ENCODE data around the gene DAGLA. TPM values are rescaled to one million over a fixed set of nuclear protein-coding genes. Genes with fewer than 3 reads are reported as not detected.

Gene DAGLA
- total and polyA plus RNA-seq, 7 donors: 0.57 to 5.1 (median 2.1) TPM

DNA sequence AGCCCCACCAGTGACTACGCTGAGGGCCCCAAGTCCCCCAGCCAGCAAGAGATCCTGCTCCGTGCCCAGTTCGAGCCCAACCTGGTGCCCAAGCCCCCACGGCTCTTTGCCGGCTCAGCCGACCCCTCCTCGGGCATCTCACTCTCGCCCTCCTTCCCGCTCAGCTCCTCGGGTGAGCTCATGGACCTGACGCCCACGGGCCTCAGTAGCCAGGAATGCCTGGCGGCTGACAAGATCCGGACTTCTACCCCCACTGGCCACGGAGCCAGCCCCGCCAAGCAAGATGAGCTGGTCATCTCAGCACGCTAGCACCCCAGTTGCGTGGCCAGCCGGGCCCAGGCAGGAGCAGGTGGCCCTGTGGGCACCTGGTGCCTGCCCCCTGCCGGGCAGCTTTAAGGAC, 64.0 kb downstream of the DAGLA start:
- intact Hi-C loops (cut with DNase I): no loop called here
- 88 to 91% (median 90%) methylated on average over 20 of the region's 20 CpGs for WGBS, 3 donors

GRCh38 chr11:61744609-61745156, 64.5 kb downstream of the DAGLA start:
- TF ChIP-seq, protein P1, sequence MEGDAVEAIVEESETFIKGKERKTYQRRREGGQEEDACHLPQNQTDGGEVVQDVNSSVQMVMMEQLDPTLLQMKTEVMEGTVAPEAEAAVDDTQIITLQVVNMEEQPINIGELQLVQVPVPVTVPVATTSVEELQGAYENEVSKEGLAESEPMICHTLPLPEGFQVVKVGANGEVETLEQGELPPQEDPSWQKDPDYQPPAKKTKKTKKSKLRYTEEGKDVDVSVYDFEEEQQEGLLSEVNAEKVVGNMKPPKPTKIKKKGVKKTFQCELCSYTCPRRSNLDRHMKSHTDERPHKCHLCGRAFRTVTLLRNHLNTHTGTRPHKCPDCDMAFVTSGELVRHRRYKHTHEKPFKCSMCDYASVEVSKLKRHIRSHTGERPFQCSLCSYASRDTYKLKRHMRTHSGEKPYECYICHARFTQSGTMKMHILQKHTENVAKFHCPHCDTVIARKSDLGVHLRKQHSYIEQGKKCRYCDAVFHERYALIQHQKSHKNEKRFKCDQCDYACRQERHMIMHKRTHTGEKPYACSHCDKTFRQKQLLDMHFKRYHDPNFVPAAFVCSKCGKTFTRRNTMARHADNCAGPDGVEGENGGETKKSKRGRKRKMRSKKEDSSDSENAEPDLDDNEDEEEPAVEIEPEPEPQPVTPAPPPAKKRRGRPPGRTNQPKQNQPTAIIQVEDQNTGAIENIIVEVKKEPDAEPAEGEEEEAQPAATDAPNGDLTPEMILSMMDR (IDR thresholded peaks at IDR 0.05): no peak
- 81 to 92% (median 89%) methylated on average over 9 to 10 of the region's 10 CpGs for WGBS, 3 donors
- H3K4me1 ChIP-seq: peaks cover 6% of the 10 kb centered on the region
- no peak for ATAC-seq
- H3K36me3 ChIP-seq (ENCODE audit: insufficient read depth in 1 of 2, low read depth in 1 of 2): peaks cover 0 to 27% of the 10 kb centered on the region in 2 donors
- H3K27me3 ChIP-seq (ENCODE audit: insufficient read depth in 3 of 3, low read length in 2 of 3): no peaks in the 10 kb centered on the region
- DNase-seq: no peak
- no peak overlapping the region for H3K4me3 ChIP-seq
- no peak overlapping the region for H3K27ac ChIP-seq
- no peaks in the 10 kb centered on the region for H3K9me3 ChIP-seq
- intact Hi-C loops (cut with DNase I): no loop called here

More for the DNA sequence above, 64.0 kb downstream of the DAGLA start:
- no peak for DNase-seq
- no peak for ATAC-seq
- Histone ChIP-seq H3K27me3 (ENCODE audit: insufficient read depth in 3 of 3, low read length in 2 of 3) (no peaks in the 10 kb centered on the region), H3K36me3 (ENCODE audit: insufficient read depth in 1 of 2, low read depth in 1 of 2) (peaks cover 0 to 29% of the 10 kb centered on the region in 2 donors), H3K4me3 (no peak overlapping the region), H3K9me3 (no peaks in the 10 kb centered on the region), H3K4me1 (peaks cover 6% of the 10 kb centered on the region), H3K27ac (no peak overlapping the region)
- TF ChIP-seq, protein P1 (IDR thresholded peaks at IDR 0.05): no peak

DNA sequence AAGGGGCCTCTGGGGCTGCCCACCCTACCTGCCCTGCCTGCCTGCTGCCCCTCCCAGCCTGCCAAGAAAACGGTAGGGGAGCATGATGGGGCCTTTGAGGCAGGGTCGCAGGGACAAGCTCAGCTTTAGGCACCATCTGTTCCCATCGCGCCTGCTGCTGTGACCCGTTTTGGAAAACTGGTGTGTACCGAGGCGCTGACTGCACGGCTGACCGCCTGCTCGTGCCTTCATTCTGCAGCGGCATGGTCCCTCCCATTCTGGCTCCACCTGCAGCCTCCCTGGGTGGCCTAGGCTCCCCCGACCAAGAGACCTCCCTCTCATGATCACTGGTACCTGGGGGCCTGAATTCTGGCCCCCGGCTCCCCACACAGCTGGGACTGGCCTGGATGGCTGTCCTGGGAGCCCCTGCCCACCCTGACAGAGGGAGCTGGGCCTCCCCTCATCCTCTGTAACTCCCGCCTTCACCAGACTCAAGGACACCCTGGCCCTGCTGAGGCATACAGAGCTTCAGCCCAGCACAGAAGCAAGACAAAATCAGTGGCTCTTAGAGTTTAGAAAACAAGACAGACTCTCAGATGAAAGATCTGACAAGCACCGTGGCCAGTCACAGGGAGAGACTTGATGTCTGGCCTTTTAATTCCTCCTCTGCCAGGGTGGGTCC, 65.7 kb downstream of the DAGLA start:
- ATAC-seq: no peak
- H3K27me3 ChIP-seq (ENCODE audit: insufficient read depth in 3 of 3, low read length in 2 of 3): no peaks in the 10 kb centered on the region
- no peaks in the 10 kb centered on the region for H3K9me3 ChIP-seq
- peaks cover 0 to 21% of the 10 kb centered on the region in 2 donors for H3K36me3 ChIP-seq (ENCODE audit: insufficient read depth in 1 of 2, low read depth in 1 of 2)
- TF ChIP-seq, protein P1 (IDR thresholded peaks at IDR 0.05): no peak
- DNase-seq: no peak
- H3K27ac ChIP-seq: no peak overlapping the region
- WGBS, 3 donors: 69 to 75% (median 71%) methylated on average over 15 of the region's 15 CpGs
- H3K4me3 ChIP-seq: no peak overlapping the region
- peaks cover 6% of the 10 kb centered on the region for H3K4me1 ChIP-seq
- intact Hi-C loops (cut with DNase I): loop anchor here in 1 of 2 donors (2.0 kb wide), 1 partner anchor 363 kb away; no protein-coding TSS in a partner anchor

DNA sequence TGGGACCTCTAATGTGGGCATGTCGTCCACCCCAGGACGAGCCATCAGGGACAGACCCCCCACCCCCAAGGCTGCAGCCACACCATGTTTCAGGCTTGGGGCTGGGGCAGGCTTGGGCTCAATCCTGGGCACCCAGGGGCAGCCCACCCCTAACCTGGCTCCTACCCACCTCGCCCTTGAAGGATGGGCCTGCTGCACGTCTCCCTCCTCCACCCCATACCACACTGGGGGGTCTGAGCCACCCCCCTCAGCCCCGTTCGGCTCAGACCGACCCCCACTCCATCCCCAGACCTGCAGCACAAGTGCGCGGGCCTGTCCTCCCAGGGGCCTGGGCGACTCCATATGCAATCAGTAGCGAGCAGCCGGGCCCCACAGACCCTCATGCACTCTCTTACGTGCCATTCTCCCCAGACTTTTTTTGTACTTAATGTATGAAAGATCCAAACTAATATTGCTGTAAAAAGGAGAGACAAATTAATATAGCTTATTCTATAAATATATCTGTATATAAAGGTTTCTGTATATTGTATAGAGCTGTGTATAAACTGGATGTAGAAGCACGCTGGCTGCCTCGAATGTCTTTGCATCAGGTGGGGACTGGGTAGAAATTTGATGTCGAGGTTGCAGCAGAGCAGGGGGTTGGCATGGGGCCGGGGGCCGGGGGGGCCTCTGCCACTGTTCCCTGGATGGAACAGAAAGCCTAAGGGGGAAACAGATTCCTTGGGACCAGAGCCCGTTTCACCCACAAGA, 66.4 kb downstream of the DAGLA start:
- Histone ChIP-seq H3K4me3 (no peak overlapping the region), H3K9me3 (no peaks in the 10 kb centered on the region), H3K27me3 (ENCODE audit: insufficient read depth in 3 of 3, low read length in 2 of 3) (no peaks in the 10 kb centered on the region), H3K4me1 (peaks cover 6% of the 10 kb centered on the region), H3K27ac (no peak overlapping the region), H3K36me3 (ENCODE audit: insufficient read depth in 1 of 2, low read depth in 1 of 2) (peaks cover 0 to 18% of the 10 kb centered on the region in 2 donors)
- WGBS, 3 donors: 80 to 82% (median 81%) methylated on average over 19 of the region's 19 CpGs
- TF ChIP-seq, protein P1 (IDR thresholded peaks at IDR 0.05): no peak
- ATAC-seq: no peak
- intact Hi-C loops (cut with DNase I): loop anchor here in 1 of 2 donors (2.0 kb wide), 1 partner anchor 362 kb away; no protein-coding TSS in a partner anchor
- DNase-seq: no peak
